Activated naive CD4-positive, alpha-beta T cell treated with anti-CD3 and anti-CD28 coated beads, Interleukin-2, amount 50 U/mL, for 24 hours (primary cell): ENCODE data around the gene LONP2.
"Not testable (repeated sequence)": the region's sequence is repeated elsewhere in the genome, so short reads cannot be mapped to it uniquely, and the experiment has no call there.

ENCODE experiments used
- H3K27ac Mint-ChIP-seq: one replicate; pipeline ENCODE4 v1.8.0; 2021; ENCODE audit warnings: mild to moderate bottlenecking, mixed read lengths
- H3K27me3 Mint-ChIP-seq: one replicate; pipeline ENCODE4 v1.8.0; 2021; ENCODE audit warnings: mixed read lengths
- H3K36me3 Mint-ChIP-seq: one replicate; pipeline ENCODE4 v1.8.0; 2021; ENCODE audit warnings: mixed read lengths
- H3K4me1 Mint-ChIP-seq: one replicate; pipeline ENCODE4 v1.8.0; 2021; ENCODE audit warnings: mixed read lengths
- H3K4me3 Mint-ChIP-seq: one replicate; pipeline ENCODE4 v1.8.0; 2021; ENCODE audit warnings: mild to moderate bottlenecking, mixed read lengths
- H3K9me3 Mint-ChIP-seq: one replicate; pipeline ENCODE4 v1.8.0; 2021; ENCODE audit warnings: mixed read lengths

LONP2 gene

DNA sequence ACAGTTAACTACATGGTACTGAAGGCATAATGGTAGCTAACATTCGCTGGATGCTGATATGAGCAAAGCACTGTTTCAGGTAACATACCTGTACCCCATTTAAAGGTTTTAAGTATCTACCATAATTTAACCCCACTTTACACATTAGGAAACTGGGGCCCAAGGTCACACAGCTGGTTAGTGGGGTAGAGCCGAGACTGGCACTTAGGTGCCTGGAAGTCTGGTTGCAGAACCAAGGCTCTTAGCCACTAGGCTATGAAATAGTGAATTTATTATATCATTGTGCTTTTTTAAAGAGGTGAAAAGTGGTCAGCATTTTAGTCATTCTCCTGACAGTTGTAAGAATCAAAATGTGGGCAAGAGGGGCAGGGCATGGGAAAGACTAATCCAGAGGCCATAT lies 115.9 kb downstream of the LONP2 start:
- Mint-ChIP-seq H3K36me3 (peaks cover 2% of the 10 kb centered on the region), H3K27me3 (no peaks in the 10 kb centered on the region), H3K4me1 (peaks cover 29% of the 10 kb centered on the region), H3K9me3 (no peaks in the 10 kb centered on the region), H3K27ac (no peak overlapping the region), H3K4me3 (no peak overlapping the region)

DNA sequence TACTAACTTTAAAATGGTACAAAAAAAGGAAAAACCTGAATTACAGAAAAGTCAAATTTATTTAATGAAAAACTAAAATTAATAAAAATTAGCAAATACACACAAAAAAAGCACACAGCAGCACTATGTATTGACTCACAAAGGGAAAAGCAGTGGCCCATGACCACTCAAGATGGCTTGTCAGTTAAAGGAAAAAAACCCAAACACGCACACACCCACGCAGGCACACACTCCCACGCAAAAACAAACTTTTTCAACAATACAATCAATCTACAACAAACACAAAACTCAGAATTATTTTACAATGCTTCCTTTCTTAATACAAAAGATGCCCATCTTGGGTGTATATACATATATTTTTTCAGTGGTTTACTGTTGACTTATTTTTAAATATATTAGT lies 116.9 kb downstream of the LONP2 start:
- H3K27me3 Mint-ChIP-seq: no peaks in the 10 kb centered on the region
- peaks cover 2% of the 10 kb centered on the region for H3K36me3 Mint-ChIP-seq
- H3K9me3 Mint-ChIP-seq: no peaks in the 10 kb centered on the region
- H3K27ac Mint-ChIP-seq: no peak overlapping the region
- peaks cover 35% of the 10 kb centered on the region for H3K4me1 Mint-ChIP-seq
- H3K4me3 Mint-ChIP-seq: no peak overlapping the region

GRCh38 chr16:48361540-48362144 lies 117.5 kb downstream of the LONP2 start:
- Mint-ChIP-seq H3K4me1 (peaks cover 41% of the 10 kb centered on the region), H3K36me3 (peaks cover 2% of the 10 kb centered on the region), H3K4me3 (no peak overlapping the region), H3K27me3 (no peaks in the 10 kb centered on the region), H3K9me3 (no peaks in the 10 kb centered on the region), H3K27ac (no peak overlapping the region)

DNA sequence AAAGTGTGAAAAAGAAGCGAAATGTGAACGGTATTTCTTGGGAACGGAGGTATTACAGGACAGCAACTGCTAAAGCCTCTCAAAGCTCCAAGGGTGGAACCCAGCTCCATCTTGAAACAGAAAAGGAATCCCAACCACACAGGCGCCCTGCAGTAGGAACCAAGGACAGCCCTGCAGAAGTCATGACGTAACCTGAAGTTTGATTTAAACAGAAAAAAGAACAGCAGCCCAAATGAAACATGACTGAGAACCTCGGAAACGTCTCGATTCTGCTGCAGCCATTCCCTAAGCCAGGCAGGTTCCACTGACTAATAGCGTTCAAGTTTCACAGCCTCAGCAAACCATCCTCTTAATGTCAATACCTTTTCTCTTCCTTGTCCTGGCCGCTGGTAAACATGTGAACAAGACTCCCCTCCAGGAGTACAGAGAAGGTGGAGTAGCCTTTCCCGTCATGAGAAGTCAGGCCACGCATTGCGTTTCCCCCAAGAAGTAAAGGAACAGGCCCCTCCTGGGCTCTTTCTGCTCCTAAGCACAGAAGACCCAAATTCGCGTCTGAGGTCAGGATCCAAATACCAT lies 121.0 kb downstream of the LONP2 start:
- peaks cover 67% of the 10 kb centered on the region for H3K4me1 Mint-ChIP-seq
- H3K4me3 Mint-ChIP-seq: peak overlapping the region; percentile 70
- H3K36me3 Mint-ChIP-seq: no peaks in the 10 kb centered on the region
- H3K27ac Mint-ChIP-seq: no peak overlapping the region
- H3K9me3 Mint-ChIP-seq: no peaks in the 10 kb centered on the region
- H3K27me3 Mint-ChIP-seq: no peaks in the 10 kb centered on the region

- no peaks in the 10 kb centered on the region for H3K27me3 Mint-ChIP-seq
- H3K27ac Mint-ChIP-seq: peak overlapping the region; percentile 99
- peak overlapping the region; percentile 96 for H3K4me3 Mint-ChIP-seq
- no peaks in the 10 kb centered on the region for H3K9me3 Mint-ChIP-seq
- no peaks in the 10 kb centered on the region for H3K36me3 Mint-ChIP-seq
- H3K4me1 Mint-ChIP-seq: peaks cover 68% of the 10 kb centered on the region
These were observed 121.6 kb downstream of the LONP2 start for GRCh38 chr16:48365601-48366164.

DNA sequence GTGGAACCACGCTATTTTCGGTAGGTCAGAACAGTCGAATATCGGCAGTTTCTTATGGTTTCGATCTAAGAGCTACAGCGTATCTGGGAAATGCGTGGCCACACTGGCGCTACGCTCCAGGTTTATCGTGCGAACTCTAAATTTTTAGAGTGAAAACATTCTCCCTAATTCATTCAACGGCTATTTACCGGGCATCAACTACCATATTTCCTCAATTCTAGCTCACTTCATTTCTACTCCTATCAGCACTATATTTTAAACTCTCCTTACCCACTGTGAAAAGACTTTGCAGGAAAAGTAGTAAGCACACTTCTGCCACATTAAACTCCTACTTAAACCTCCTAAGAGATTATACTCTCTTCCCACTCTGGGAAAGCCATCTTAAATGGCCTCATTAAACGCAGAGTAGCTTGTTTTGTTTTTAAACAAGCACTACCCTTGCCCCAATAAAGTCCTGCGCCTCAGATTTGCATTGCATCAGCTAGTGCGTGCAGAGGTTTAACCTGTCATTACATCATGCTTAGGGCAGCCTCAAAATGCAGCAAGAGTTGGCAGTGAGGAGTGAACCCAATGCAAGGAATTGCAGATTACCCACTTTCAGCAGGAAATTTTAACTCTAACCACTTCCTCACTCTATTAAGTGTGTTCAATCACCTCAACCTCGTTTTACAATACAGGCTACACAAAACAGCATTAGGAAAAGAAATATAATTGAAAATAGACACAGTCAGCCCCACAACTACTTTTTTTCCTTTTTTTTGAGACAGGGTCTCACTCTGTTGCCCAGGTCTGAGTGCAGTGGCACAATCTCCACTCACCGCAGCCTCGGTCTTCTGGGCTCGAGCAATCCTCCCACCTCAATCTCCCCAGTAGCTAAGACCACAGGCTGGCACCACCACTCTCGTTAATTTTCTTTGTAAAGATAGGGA lies 122.3 kb downstream of the LONP2 start:
- peak overlapping the region; percentile 96 for H3K4me3 Mint-ChIP-seq
- H3K36me3 Mint-ChIP-seq: no peaks in the 10 kb centered on the region
- H3K27ac Mint-ChIP-seq: peak overlapping the region; percentile 99
- no peaks in the 10 kb centered on the region for H3K9me3 Mint-ChIP-seq
- peaks cover 69% of the 10 kb centered on the region for H3K4me1 Mint-ChIP-seq
- H3K27me3 Mint-ChIP-seq: no peaks in the 10 kb centered on the region

- Mint-ChIP-seq H3K27ac (peak overlapping the region; percentile 99), H3K9me3 (no peaks in the 10 kb centered on the region), H3K4me1 (peaks cover 69% of the 10 kb centered on the region), H3K27me3 (no peaks in the 10 kb centered on the region), H3K36me3 (no peaks in the 10 kb centered on the region), H3K4me3 (peak overlapping the region; percentile 96)
These were observed 123.4 kb downstream of the LONP2 start for GRCh38 chr16:48367441-48368049.

- no peak overlapping the region for H3K4me3 Mint-ChIP-seq
- no peaks in the 10 kb centered on the region for H3K27me3 Mint-ChIP-seq
- no peak overlapping the region for H3K27ac Mint-ChIP-seq
- no peaks in the 10 kb centered on the region for H3K36me3 Mint-ChIP-seq
- no peaks in the 10 kb centered on the region for H3K9me3 Mint-ChIP-seq
- H3K4me1 Mint-ChIP-seq: peaks cover 58% of the 10 kb centered on the region
These were observed 125.7 kb downstream of the LONP2 start for GRCh38 chr16:48369765-48370164.

GRCh38 chr16:48370229-48370628 lies 126.1 kb downstream of the LONP2 start:
- peaks cover 54% of the 10 kb centered on the region for H3K4me1 Mint-ChIP-seq
- no peaks in the 10 kb centered on the region for H3K9me3 Mint-ChIP-seq
- no peaks in the 10 kb centered on the region for H3K36me3 Mint-ChIP-seq

DNA sequence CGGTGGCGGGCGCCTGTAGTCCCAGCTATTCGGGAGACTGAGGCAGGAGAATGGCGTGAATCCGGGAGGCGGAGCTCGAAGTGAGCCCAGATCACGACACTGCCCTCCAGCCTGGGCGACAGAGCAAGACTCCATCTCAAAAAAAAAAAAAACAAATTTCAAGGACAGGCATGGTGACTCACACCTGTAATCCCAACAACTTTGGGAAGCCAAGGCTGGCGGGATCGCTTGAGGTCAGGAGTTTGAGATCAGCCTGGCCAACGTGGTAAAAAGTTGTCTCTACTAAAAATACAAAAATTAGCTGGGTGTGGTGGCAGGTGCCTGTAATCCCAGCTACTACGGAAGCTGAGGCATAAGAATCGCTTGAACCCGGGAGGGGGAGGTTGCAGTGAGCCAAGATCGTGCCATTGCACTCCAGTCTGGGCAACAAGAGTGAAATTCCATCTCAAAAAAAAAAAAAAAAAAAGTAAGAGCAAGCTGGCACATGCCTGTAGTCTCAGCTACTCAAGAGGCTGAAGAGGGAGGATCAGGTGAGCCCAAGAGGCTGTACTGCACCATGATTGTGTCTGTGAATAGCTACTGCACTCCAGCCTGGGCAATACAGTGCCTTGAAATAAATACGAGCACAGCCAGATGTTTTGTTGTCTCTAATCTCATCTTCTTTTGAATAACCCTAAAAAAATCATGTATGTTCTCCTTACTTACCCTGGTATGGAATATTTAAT lies 126.7 kb downstream of the LONP2 start:
- not testable (repeated sequence) for H3K36me3 Mint-ChIP-seq

More at GRCh38 chr16:48370229-48370628, 126.1 kb downstream of the LONP2 start:
- H3K4me3 Mint-ChIP-seq: no peak overlapping the region
- H3K27me3 Mint-ChIP-seq: no peaks in the 10 kb centered on the region
- no peak overlapping the region for H3K27ac Mint-ChIP-seq

GRCh38 chr16:48371393-48371780 lies 127.3 kb downstream of the LONP2 start:
- Mint-ChIP-seq H3K27ac (no peak overlapping the region), H3K9me3 (no peaks in the 10 kb centered on the region), H3K27me3 (no peaks in the 10 kb centered on the region), H3K4me3 (no peak overlapping the region), H3K36me3 (no peaks in the 10 kb centered on the region), H3K4me1 (peaks cover 45% of the 10 kb centered on the region)

More for the DNA sequence above, 126.7 kb downstream of the LONP2 start:
- not testable (repeated sequence) for H3K9me3 Mint-ChIP-seq, H3K4me3 Mint-ChIP-seq, H3K27ac Mint-ChIP-seq, H3K27me3 Mint-ChIP-seq
- peaks cover 49% of the 10 kb centered on the region for H3K4me1 Mint-ChIP-seq

DNA sequence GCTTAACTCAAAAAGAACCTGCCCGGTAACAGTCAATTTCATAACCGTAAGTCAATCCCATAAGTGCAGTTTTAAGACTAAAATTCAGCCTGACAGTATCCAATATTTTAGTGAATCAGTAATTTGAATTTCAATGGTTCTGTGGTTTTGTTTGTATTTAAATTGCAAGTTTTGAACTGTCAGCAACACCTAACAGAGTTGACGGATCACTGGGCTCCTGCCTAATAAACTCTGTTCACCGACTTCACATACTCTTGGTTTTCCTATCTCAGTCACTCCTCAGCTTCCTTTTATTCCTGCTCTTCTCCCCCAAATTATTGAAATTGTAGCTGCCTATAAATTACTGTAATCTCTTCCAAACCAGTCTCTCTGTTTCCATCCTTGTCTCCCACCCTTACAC lies 128.6 kb downstream of the LONP2 start:
- Mint-ChIP-seq H3K4me1 (peaks cover 41% of the 10 kb centered on the region), H3K27me3 (no peaks in the 10 kb centered on the region), H3K4me3 (no peak overlapping the region), H3K36me3 (peaks cover 2% of the 10 kb centered on the region), H3K9me3 (no peaks in the 10 kb centered on the region), H3K27ac (no peak overlapping the region)

DNA sequence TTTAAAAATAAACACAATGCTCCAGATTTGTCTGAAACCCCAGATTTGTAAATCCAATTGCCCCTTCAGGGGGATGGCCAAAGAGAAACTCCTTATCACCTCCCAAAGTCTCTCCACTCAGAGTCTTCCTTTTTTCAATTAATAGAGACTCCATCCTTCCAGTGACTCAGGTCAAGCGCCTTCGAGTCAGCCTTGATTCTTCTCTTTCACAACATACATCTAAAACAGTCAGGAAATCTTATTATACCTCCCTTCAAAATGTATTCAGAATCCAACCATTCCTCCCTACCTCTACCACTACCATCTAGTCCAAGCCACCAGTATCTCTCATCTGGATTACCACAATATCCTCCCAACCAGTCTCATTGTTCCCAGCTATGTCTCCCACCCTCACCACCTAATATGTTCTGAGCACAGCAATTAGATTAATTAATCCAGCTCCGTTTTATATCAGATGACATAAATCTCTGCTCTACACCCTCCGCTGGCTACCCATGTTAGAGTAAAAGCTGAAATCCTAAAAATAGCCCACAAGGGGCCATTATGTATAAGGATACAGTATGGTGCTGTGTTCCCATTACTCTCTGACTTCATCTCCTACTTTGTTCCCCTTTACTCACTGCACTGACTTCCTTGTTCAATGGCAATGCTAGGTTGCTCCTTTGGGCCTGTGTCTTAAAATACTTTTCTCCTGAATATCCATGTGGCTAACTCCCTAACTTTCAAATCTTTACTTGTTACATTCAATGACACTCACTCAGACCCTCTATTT lies 129.3 kb downstream of the LONP2 start:
- H3K36me3 Mint-ChIP-seq: peaks cover 2% of the 10 kb centered on the region
- no peak overlapping the region for H3K27ac Mint-ChIP-seq
- H3K27me3 Mint-ChIP-seq: no peaks in the 10 kb centered on the region
- H3K4me1 Mint-ChIP-seq: peaks cover 40% of the 10 kb centered on the region
- no peaks in the 10 kb centered on the region for H3K9me3 Mint-ChIP-seq
- no peak overlapping the region for H3K4me3 Mint-ChIP-seq

GRCh38 chr16:48374255-48374654 lies 130.2 kb downstream of the LONP2 start:
- Mint-ChIP-seq H3K27me3 (no peaks in the 10 kb centered on the region), H3K36me3 (peaks cover 2% of the 10 kb centered on the region), H3K27ac (no peak overlapping the region), H3K4me1 (peaks cover 42% of the 10 kb centered on the region), H3K9me3 (no peaks in the 10 kb centered on the region), H3K4me3 (no peak overlapping the region)
